ENCODE data around the gene LMF1. TPM values are rescaled to one million over a fixed set of nuclear protein-coding genes. Genes with fewer than 3 reads are reported as not detected.

The LMF1 gene
- total and polyA plus RNA-seq, 2 donors (not counting 1 experiment from before 2014, with no cell fraction given), result 36.4 to 63.2 TPM

DNA sequence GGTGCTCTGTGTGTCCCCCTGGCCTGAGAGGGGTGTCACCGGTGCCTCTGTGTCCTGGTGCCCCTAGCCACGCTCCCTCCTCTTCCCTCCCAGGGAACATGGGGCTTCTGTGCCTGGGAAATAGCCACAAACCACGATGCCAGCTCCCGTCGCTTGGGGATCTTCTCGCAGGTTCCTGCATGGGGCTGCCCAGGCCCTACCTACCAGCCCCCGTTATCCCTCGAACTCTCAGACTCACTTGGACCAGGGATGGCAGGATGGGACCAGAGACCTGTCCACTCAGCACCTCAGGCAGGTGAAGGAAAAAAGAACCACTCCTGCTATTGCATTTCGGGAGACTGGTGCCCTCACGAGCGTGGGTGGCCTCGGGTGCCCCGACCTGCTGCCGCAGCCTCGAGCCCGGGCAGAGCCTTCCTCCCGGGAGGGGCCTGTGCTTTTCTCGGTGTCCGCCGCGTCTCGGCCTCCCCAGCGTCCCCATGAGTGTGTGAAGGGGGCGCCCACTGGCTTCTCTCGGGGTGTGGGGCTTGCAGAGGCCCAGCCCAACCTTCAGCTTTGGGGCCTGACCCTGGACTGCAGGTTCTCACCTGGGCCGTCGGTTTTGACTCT, 129.2 kb downstream of the LMF1 start:
- ATAC-seq (ENCODE audit: low read depth), result no peak
- Mint-ChIP-seq H3K4me3 (no peak overlapping the region), H3K27ac (no peak overlapping the region), H3K27me3 (peaks cover 3% of the 10 kb centered on the region), H3K9me3 (ENCODE audit: insufficient read depth) (no peaks in the 10 kb centered on the region), H3K4me1 (no peaks in the 10 kb centered on the region)
- no peak overlapping the region for H3K9ac ChIP-seq (ENCODE audit: low read length)
- no peak overlapping the region for H3K4me2 ChIP-seq (replicated peaks; ENCODE audit: low read depth, low read length, poor library complexity, severe bottlenecking)
- H3K79me2 ChIP-seq (ENCODE audit: control insufficient read depth, insufficient read depth, low read length), result no peaks in the 10 kb centered on the region
- no peak overlapping the region for H3K4me3 ChIP-seq (ENCODE audit: control extremely low read depth in 1 of 5, extremely low read depth in 1 of 5, insufficient read depth in 1 of 5, low read depth in 2 of 5, low read length in 4 of 5)
- H2AFZ ChIP-seq (ENCODE audit: insufficient read depth, low read depth, low read length, poor library complexity, severe bottlenecking), result no peak overlapping the region
- intact Hi-C loops (cut with micrococcal nuclease), result no loop called here
- H3K4me1 ChIP-seq (ENCODE audit: control insufficient read depth in 2 of 2, insufficient read depth in 2 of 2, low read length in 2 of 2), result no peaks in the 10 kb centered on the region
- 92% methylated on average over 26 of the region's 27 CpGs for WGBS (ENCODE audit: insufficient coverage)
- CTCF ChIA-PET, result no interaction called here
- TF ChIP-seq EZH2 (IDR thresholded peaks at IDR 0.05; ENCODE audit: borderline replicate concordance, insufficient read depth, low read depth, low read length, poor library complexity, severe bottlenecking), result no peak
- TF ChIP-seq, protein P1, sequence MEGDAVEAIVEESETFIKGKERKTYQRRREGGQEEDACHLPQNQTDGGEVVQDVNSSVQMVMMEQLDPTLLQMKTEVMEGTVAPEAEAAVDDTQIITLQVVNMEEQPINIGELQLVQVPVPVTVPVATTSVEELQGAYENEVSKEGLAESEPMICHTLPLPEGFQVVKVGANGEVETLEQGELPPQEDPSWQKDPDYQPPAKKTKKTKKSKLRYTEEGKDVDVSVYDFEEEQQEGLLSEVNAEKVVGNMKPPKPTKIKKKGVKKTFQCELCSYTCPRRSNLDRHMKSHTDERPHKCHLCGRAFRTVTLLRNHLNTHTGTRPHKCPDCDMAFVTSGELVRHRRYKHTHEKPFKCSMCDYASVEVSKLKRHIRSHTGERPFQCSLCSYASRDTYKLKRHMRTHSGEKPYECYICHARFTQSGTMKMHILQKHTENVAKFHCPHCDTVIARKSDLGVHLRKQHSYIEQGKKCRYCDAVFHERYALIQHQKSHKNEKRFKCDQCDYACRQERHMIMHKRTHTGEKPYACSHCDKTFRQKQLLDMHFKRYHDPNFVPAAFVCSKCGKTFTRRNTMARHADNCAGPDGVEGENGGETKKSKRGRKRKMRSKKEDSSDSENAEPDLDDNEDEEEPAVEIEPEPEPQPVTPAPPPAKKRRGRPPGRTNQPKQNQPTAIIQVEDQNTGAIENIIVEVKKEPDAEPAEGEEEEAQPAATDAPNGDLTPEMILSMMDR (IDR thresholded peaks at IDR 0.05), result no peak
- H3K27me3 ChIP-seq (replicated peaks in 1 of 4; ENCODE audit: control extremely low read depth in 1 of 4, control insufficient read depth in 3 of 4, insufficient read depth in 4 of 4, low read length in 3 of 4), result peaks cover 0 to 3% (median 0%) of the 10 kb centered on the region in 4 experiments
- no peak overlapping the region for H3K27ac ChIP-seq (ENCODE audit: low read length in 2 of 2)
- peaks cover 0 to 25% (median 5%) of the 10 kb centered on the region in 3 donors for H3K9me3 ChIP-seq (ENCODE audit: control extremely low read depth in 1 of 3, control insufficient read depth in 2 of 3, insufficient read depth in 1 of 3, low read length in 2 of 3)
- POLR2A ChIA-PET, result no interaction called here
- DNase-seq, result no peak
- no peaks in the 10 kb centered on the region for H4K20me1 ChIP-seq (ENCODE audit: control insufficient read depth, insufficient read depth, low read length, poor library complexity, severe bottlenecking)
- H3K36me3 ChIP-seq (replicated peaks in 1 of 2; ENCODE audit: control extremely low read depth in 1 of 2, control insufficient read depth in 1 of 2, extremely low read depth in 1 of 2, insufficient read depth in 2 of 2, low read length in 1 of 2), result no peaks in the 10 kb centered on the region

DNA sequence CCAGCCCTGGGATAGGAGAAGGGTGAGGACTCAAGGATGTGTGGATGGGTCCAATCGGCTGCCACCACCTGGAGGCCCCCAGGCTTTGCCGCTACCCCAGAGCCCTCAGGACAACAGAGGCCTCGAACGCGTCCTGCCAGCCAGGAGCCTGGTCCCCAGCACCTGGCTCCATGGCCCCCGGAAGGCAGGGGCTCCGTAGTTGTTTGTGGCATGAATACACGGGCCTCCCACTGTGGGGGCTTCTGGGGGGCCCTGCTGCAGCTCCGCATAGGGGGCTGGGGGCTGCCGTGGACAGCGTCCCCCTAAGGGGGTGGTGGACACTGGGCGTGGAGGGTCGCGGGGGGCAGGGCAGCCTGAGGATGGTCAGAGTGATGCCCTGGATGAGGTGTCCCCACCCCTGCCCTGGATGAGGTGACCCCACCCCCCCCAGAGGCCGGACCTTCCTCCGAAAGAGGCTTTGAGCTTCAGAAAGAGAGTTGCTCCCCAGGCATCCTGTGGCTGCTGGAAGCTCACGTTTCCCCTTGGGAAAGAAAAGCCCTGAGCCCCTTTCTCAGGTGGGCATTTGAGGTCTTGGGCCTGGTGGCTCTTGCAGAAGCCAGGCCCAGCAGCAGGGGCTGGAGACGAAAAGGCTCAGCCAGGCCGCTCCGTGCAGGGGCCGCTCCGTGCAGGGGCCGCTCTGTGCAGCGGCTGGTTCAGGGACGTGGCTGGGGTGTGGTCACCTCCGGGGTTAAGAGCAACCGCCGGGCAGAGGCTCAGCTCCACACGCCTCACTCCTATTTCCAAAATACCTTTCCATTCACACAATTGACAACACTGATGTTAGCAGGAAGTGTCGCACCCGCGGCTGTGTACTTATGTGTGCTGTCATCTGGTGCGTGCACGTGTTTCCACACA, 130.0 kb downstream of the LMF1 start:
- Mint-ChIP-seq H3K9me3 (ENCODE audit: insufficient read depth) (no peaks in the 10 kb centered on the region), H3K4me3 (no peak overlapping the region), H3K27me3 (peaks cover 3% of the 10 kb centered on the region), H3K4me1 (no peaks in the 10 kb centered on the region), H3K27ac (no peak overlapping the region)
- Histone ChIP-seq H2AFZ (ENCODE audit: insufficient read depth, low read depth, low read length, poor library complexity, severe bottlenecking) (no peak overlapping the region), H3K79me2 (ENCODE audit: control insufficient read depth, insufficient read depth, low read length) (no peaks in the 10 kb centered on the region), H3K36me3 (replicated peaks in 1 of 2; ENCODE audit: control extremely low read depth in 1 of 2, control insufficient read depth in 1 of 2, extremely low read depth in 1 of 2, insufficient read depth in 2 of 2, low read length in 1 of 2) (no peaks in the 10 kb centered on the region), H3K4me2 (replicated peaks; ENCODE audit: low read depth, low read length, poor library complexity, severe bottlenecking) (no peak overlapping the region), H3K4me3 (ENCODE audit: control extremely low read depth in 1 of 5, extremely low read depth in 1 of 5, insufficient read depth in 1 of 5, low read depth in 2 of 5, low read length in 4 of 5) (no peak overlapping the region), H3K27me3 (replicated peaks in 1 of 4; ENCODE audit: control extremely low read depth in 1 of 4, control insufficient read depth in 3 of 4, insufficient read depth in 4 of 4, low read length in 3 of 4) (peaks cover 0 to 3% (median 0%) of the 10 kb centered on the region in 4 experiments), H3K9ac (ENCODE audit: low read length) (no peak overlapping the region), H3K27ac (ENCODE audit: low read length in 2 of 2) (no peak overlapping the region), H3K9me3 (ENCODE audit: control extremely low read depth in 1 of 3, control insufficient read depth in 2 of 3, insufficient read depth in 1 of 3, low read length in 2 of 3) (peaks cover 0 to 32% (median 12%) of the 10 kb centered on the region in 3 donors), H3K4me1 (ENCODE audit: control insufficient read depth in 2 of 2, insufficient read depth in 2 of 2, low read length in 2 of 2) (no peaks in the 10 kb centered on the region), H4K20me1 (ENCODE audit: control insufficient read depth, insufficient read depth, low read length, poor library complexity, severe bottlenecking) (no peaks in the 10 kb centered on the region)
- 90% methylated on average over 23 of the region's 34 CpGs for WGBS (ENCODE audit: insufficient coverage)
- CTCF ChIA-PET, result no interaction called here
- DNase-seq (no peak), ATAC-seq (ENCODE audit: low read depth) (no peak)
- POLR2A ChIA-PET, result no interaction called here
- TF ChIP-seq, protein P1 (IDR thresholded peaks at IDR 0.05), result no peak
- TF ChIP-seq EZH2 (IDR thresholded peaks at IDR 0.05; ENCODE audit: borderline replicate concordance, insufficient read depth, low read depth, low read length, poor library complexity, severe bottlenecking), result no peak
- intact Hi-C loops (cut with micrococcal nuclease), result no loop called here

Data from B cell (primary cell).